ENCODE results near the gene CCL5. TPM values are rescaled to one million over a fixed set of nuclear protein-coding genes. Genes with fewer than 3 reads are reported as not detected.

CCL5 gene
- total and polyA plus RNA-seq, 7 donors: 0.38 to 2.6 (median 0.77) TPM

DNA sequence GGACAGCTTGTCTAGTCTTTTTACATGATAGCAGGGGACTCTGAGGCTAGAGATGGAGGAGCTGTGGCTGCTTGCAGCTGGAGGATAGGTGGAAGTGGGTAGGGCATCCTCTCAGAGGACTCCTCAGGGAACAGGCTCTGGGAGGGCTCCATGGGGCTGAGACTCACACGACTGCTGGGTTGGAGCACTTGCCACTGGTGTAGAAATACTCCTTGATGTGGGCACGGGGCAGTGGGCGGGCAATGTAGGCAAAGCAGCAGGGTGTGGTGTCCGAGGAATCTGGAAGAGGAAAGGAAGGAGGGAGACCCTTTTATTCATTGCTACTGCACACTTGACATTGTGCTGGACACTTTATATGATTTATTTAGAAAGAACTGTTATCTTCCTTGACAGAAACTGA is 1.8 kb downstream of the CCL5 start:
- Histone ChIP-seq H3K27me3 (ENCODE audit: insufficient read depth in 3 of 3, low read length in 2 of 3) (no peaks in the 10 kb centered on the region), H3K36me3 (ENCODE audit: insufficient read depth in 1 of 2, low read depth in 1 of 2) (no peaks in the 10 kb centered on the region), H3K4me1 (no peaks in the 10 kb centered on the region), H3K27ac (no peak overlapping the region), H3K4me3 (no peak overlapping the region), H3K9me3 (no peaks in the 10 kb centered on the region)
- WGBS, 3 donors: 64 to 68% (median 67%) methylated on average over 4 of the region's 4 CpGs
- DNase-seq (no peak), ATAC-seq (no peak)
- intact Hi-C loops (cut with DNase I): no loop called here
- no peak for TF ChIP-seq CTCF (IDR thresholded peaks at IDR 0.05)

DNA sequence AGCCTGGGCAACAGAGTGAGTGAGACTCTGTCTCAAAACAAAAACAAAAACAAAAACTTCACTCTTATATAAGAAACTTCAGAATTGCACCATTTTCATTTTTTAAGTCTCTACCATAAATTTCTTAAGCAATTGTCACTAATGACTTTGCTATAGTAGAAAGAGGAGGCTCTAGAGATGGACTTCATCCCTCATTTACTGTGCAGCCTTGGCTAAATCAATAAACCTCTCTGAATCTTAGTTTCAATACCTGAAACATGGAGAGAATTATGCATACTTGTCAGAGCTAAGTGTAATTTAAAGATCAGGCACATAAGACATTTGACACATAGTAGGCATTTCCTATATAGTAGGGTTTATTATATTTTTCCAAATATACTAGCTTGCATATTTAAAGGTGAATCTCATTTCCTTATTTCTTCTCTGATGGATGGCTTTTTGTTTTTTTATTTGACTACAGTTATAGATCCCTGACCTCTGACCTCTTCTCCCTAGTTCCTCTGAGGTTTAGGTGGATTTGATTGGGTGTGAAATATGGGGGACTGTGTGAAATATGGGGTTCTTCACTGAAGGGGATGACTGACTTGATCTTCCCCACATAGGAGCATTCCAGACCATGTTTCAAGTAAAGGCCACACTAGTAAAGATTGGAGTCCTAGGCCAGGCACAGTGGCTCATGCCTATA is 2.7 kb downstream of the CCL5 start:
- no peaks in the 10 kb centered on the region for H3K36me3 ChIP-seq (ENCODE audit: insufficient read depth in 1 of 2, low read depth in 1 of 2)
- TF ChIP-seq CTCF (IDR thresholded peaks at IDR 0.05): no peak
- DNase-seq (no peak), ATAC-seq (no peak)
- H3K27me3 ChIP-seq (ENCODE audit: insufficient read depth in 3 of 3, low read length in 2 of 3): no peaks in the 10 kb centered on the region
- no peaks in the 10 kb centered on the region for H3K9me3 ChIP-seq
- H3K4me3 ChIP-seq: no peak overlapping the region
- no peak overlapping the region for H3K27ac ChIP-seq
- H3K4me1 ChIP-seq: no peaks in the 10 kb centered on the region
- intact Hi-C loops (cut with DNase I): no loop called here

DNA sequence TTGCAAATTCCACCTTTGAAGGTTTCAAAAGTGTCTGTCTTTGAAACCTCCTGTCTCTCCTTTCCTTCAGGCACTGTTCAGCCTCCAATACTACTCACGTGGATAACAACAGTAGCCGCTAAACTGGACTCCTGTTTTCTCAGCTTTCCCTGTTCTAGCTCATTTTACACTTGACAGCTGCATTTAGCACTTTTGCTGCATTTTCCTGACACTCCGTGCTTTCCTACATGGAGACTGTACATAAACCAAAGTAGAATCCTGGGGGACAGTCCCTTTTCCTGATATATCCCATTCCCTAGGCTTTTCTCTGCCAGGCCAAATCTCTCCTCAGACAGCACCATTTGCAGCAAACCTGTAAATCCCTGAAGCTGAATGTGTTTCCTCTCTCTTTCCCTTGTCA is 3.6 kb downstream of the CCL5 start:
- ATAC-seq (no peak), DNase-seq (no peak)
- intact Hi-C loops (cut with DNase I): no loop called here
- no peaks in the 10 kb centered on the region for H3K4me1 ChIP-seq
- no peak overlapping the region for H3K4me3 ChIP-seq
- H3K27ac ChIP-seq: no peak overlapping the region
- TF ChIP-seq CTCF (IDR thresholded peaks at IDR 0.05): no peak
- no peaks in the 10 kb centered on the region for H3K9me3 ChIP-seq
- 45 to 53% (median 49%) methylated on average over 3 of the region's 3 CpGs for WGBS, 3 donors
- H3K27me3 ChIP-seq (ENCODE audit: insufficient read depth in 3 of 3, low read length in 2 of 3): no peaks in the 10 kb centered on the region
- no peaks in the 10 kb centered on the region for H3K36me3 ChIP-seq (ENCODE audit: insufficient read depth in 1 of 2, low read depth in 1 of 2)

GRCh38 chr17:35875800-35876139 is 4.4 kb downstream of the CCL5 start:
- DNase-seq (no peak), ATAC-seq (no peak)
- no peaks in the 10 kb centered on the region for H3K36me3 ChIP-seq (ENCODE audit: insufficient read depth in 1 of 2, low read depth in 1 of 2)
- no peaks in the 10 kb centered on the region for H3K9me3 ChIP-seq
- intact Hi-C loops (cut with DNase I): no loop called here
- no peaks in the 10 kb centered on the region for H3K27me3 ChIP-seq (ENCODE audit: insufficient read depth in 3 of 3, low read length in 2 of 3)
- no peak overlapping the region for H3K27ac ChIP-seq
- H3K4me3 ChIP-seq: no peak overlapping the region
- WGBS, 3 donors: 77 to 79% (median 78%) methylated on average over 3 of the region's 3 CpGs
- no peak for TF ChIP-seq CTCF (IDR thresholded peaks at IDR 0.05)
- H3K4me1 ChIP-seq: no peaks in the 10 kb centered on the region
